ENCODE results near the gene SLITRK1. TPM values are rescaled to one million over a fixed set of nuclear protein-coding genes. Genes with fewer than 3 reads are reported as not detected.

Gene SLITRK1
- total RNA-seq, 1 experiment from 2014 or later = 0.20 TPM

GRCh38 chr13:83845106-83845505 is 37.2 kb downstream of the SLITRK1 start:
- H2BK20ac ChIP-seq (ENCODE audit: low read depth, low read length, poor library complexity, severe bottlenecking) = no peak overlapping the region
- no peak overlapping the region for H3K27ac Mint-ChIP-seq
- no peaks in the 10 kb centered on the region for H3K79me1 ChIP-seq (ENCODE audit: insufficient read depth, low read depth, low read length, poor library complexity, severe bottlenecking)
- H2AFZ ChIP-seq (ENCODE audit: low read length) = no peak overlapping the region
- H3K27me3 Mint-ChIP-seq (ENCODE audit: low read depth) = no peaks in the 10 kb centered on the region
- H2BK15ac ChIP-seq (ENCODE audit: low read depth, low read length) = no peak overlapping the region
- H3K23me2 ChIP-seq (ENCODE audit: insufficient read length, low read depth, low read length, poor library complexity, severe bottlenecking) = no peaks in the 10 kb centered on the region
- H4K91ac ChIP-seq (ENCODE audit: insufficient read length, low read depth, low read length) = no peak overlapping the region
- H2BK120ac ChIP-seq (ENCODE audit: low read depth, low read length, poor library complexity, severe bottlenecking) = no peak overlapping the region
- no peak overlapping the region for H3K27ac ChIP-seq (ENCODE audit: insufficient read length, low read depth, low read length)
- H2AK5ac ChIP-seq (ENCODE audit: insufficient read length, low read length) = no peak overlapping the region
- H4K20me1 ChIP-seq (ENCODE audit: control insufficient read depth, insufficient read depth, insufficient read length) = no peaks in the 10 kb centered on the region
- no peaks in the 10 kb centered on the region for H3K9me3 ChIP-seq (ENCODE audit: control insufficient read depth, low read depth, low read length)
- no peak overlapping the region for H3K4me3 Mint-ChIP-seq
- no peaks in the 10 kb centered on the region for H3K9me3 Mint-ChIP-seq
- H3K4me1 ChIP-seq (ENCODE audit: insufficient read depth, low read length) = no peaks in the 10 kb centered on the region
- H3K56ac ChIP-seq (ENCODE audit: insufficient read length, low read depth, low read length) = no peak overlapping the region
- DNase-seq = no peak
- no peak overlapping the region for H3K18ac ChIP-seq (ENCODE audit: insufficient read length, low read depth, low read length)
- H3K23ac ChIP-seq (ENCODE audit: insufficient read length, low read depth, low read length) = no peak overlapping the region
- no peak overlapping the region for H3K14ac ChIP-seq (ENCODE audit: insufficient read depth, low read length)
- H3K4me1 Mint-ChIP-seq = peaks cover under 1% of the 10 kb centered on the region in 2 experiments; a peak in 2 of 4 replicates
- H4K8ac ChIP-seq (replicated peaks; ENCODE audit: insufficient read length, low read depth, low read length) = no peak overlapping the region
- no peak overlapping the region for H3K4ac ChIP-seq (ENCODE audit: low read depth, low read length)
- H3K27me3 ChIP-seq (ENCODE audit: insufficient read depth, low read length) = no peaks in the 10 kb centered on the region
- WGBS (ENCODE audit: extremely low coverage, insufficient read length, low lambda C conversion rate) = no CpG with 5 or more reads among the region's 2 CpGs
- H3K36me3 Mint-ChIP-seq (ENCODE audit: insufficient read depth in 1 of 3, low read depth in 3 of 3) = no peaks in the 10 kb centered on the region
- H2BK5ac ChIP-seq (ENCODE audit: insufficient read length, low read length) = no peak overlapping the region
- no peak overlapping the region for H4K5ac ChIP-seq (ENCODE audit: insufficient read length, low read depth, low read length)
- TF ChIP-seq CTCF (conservative IDR thresholded peaks at IDR 0.05) = no peak
- no peak overlapping the region for H3T11ph ChIP-seq (ENCODE audit: low read length)
- H3K79me2 ChIP-seq (ENCODE audit: insufficient read depth, low read length) = no peaks in the 10 kb centered on the region
- no peak overlapping the region for H3K4me2 ChIP-seq (ENCODE audit: insufficient read depth, insufficient read length, low read length)
- no peak overlapping the region for H3K9ac ChIP-seq (ENCODE audit: extremely low read depth, insufficient read length, low read length)
- no peak overlapping the region for H2BK12ac ChIP-seq (ENCODE audit: insufficient read length, low read depth, low read length)
